OCI-LY7 (cell line): Measurements from ENCODE around the gene RPF1. TPM values are rescaled to one million over a fixed set of nuclear protein-coding genes. Genes with fewer than 3 reads are reported as not detected.

Source experiments
- BruUV-seq: library from RNA; stranded (reverse); fragments of 400-500 nt; replicated peaks from 2 replicates; lab custom pipeline; 2021; lab: Mats Ljungman, UMichigan
- CTCF ChIA-PET: fragments of 300-600 bp; sonication (Branson Sonifier 250); formaldehyde crosslinking; loops from one replicate; lab custom pipeline; 2022; ENCODE audit warnings: antibody characterized with exemption; ENCODE audit not compliant: unreplicated experiment; lab: Charles Lee
- POLR2A ChIA-PET: fragments of 300-600 bp; sonication (Branson Sonifier 250); formaldehyde crosslinking; loops from one replicate; lab custom pipeline; 2022; ENCODE audit warnings: antibody characterized with exemption; lab: Charles Lee
- DNase-seq: peaks from one replicate; pipeline ENCODE4 v3.0.0-alpha.2; 2015; ENCODE audit warnings: low spot score
- H2AFZ ChIP-seq: fragments of 200-600 bp; sonication (generic), shearing (Covaris generic); 2 replicates; pipeline ENCODE4 v1.6.1; 2014; ENCODE audit warnings: mild to moderate bottlenecking, antibody characterized with exemption, low read length, moderate library complexity
- H3K27ac ChIP-seq: fragments of 200-600 bp; sonication (generic); 2 replicates; pipeline ENCODE4 v1.5.1; 2014; ENCODE audit warnings: mixed run types, low read depth, mild to moderate bottlenecking, moderate library complexity, low read length, inconsistent platforms; ENCODE audit not compliant: poor library complexity, severe bottlenecking
- H3K36me3 ChIP-seq: fragments of 200-600 bp; sonication (generic); 2 replicates; pipeline ENCODE4 v1.6.1; 2014; ENCODE audit warnings: mild to moderate bottlenecking, antibody characterized with exemption, low read length, moderate library complexity, mixed read lengths; ENCODE audit not compliant: insufficient read depth
- H3K4me1 ChIP-seq: fragments of 200-600 bp; sonication (generic); 2 replicates; pipeline ENCODE4 v1.5.1; 2014; ENCODE audit warnings: mild to moderate bottlenecking, low read length; ENCODE audit not compliant: insufficient read depth, poor library complexity, severe bottlenecking
- H3K4me2 ChIP-seq: fragments of 200-600 bp; sonication (generic); 2 replicates; pipeline ENCODE4 v1.6.1; 2014; ENCODE audit warnings: mild to moderate bottlenecking, low read length
- H3K4me3 ChIP-seq: fragments of 200-600 bp; sonication (generic); 2 replicates; pipeline ENCODE4 v1.5.1; 2014; ENCODE audit warnings: mild to moderate bottlenecking, low read depth, low read length; ENCODE audit not compliant: poor library complexity, severe bottlenecking
- H3K79me2 ChIP-seq: fragments of 200-600 bp; sonication (generic); 2 replicates; pipeline ENCODE4 v1.6.1; 2016; ENCODE audit warnings: low read depth, mild to moderate bottlenecking, low read length, moderate library complexity, mixed read lengths; ENCODE audit not compliant: insufficient read depth
- H3K9me2 ChIP-seq: fragments of 200-600 bp; sonication (generic); 2 replicates; pipeline ENCODE4 v1.6.1; 2016; ENCODE audit warnings: mild to moderate bottlenecking, low read length, mixed read lengths; ENCODE audit not compliant: insufficient read depth
- H3K9me3 ChIP-seq: fragments of 200-600 bp; sonication (generic); 2 replicates; pipeline ENCODE4 v1.6.1; 2014; ENCODE audit warnings: mild to moderate bottlenecking, mixed run types, low read length, mixed read lengths
- H4K20me1 ChIP-seq: fragments of 200-600 bp; sonication (generic); 2 replicates; pipeline ENCODE4 v1.6.1; 2014; ENCODE audit warnings: mild to moderate bottlenecking, antibody characterized with exemption, low read length, moderate library complexity, mixed read lengths; ENCODE audit not compliant: insufficient read depth
- CTCF ChIP-seq: fragments of 200-600 bp; sonication (generic); conservative IDR thresholded peaks from 2 replicates; pipeline ENCODE4 v1.5.1; 2014; ENCODE audit warnings: mild to moderate bottlenecking, antibody characterized with exemption, low read length, moderate library complexity, mixed read lengths
- EZH2phosphoT487 ChIP-seq: fragments of 200-600 bp; sonication (generic); IDR thresholded peaks from 2 replicates; pipeline ENCODE4 v1.6.1; 2018; ENCODE audit warnings: low read depth, borderline replicate concordance, mild to moderate bottlenecking, mixed run types, antibody characterized with exemption, low read length, moderate library complexity, mixed read lengths
- intact Hi-C: fragments of 100-400 bp; cut with micrococcal nuclease; formaldehyde crosslinking; loops from one replicate; pipeline ENCODE4 v1.10.0; 2022; ENCODE audit not compliant: unreplicated experiment
- total RNA-seq, 2 experiments: library from RNA; depleted of rRNA in 1 of 2; stranded (reverse); fragments of >200 nt in 1 of 2; shearing (Covaris generic) in 1 of 2; gene quantifications; 2 replicates each; pipeline ENCODE4 v1.2.3, GENCODE V29; 2014 to 2022

Gene RPF1
- total RNA-seq, 2 experiments from 2014 or later: 49.7 to 57.9 TPM

- Histone ChIP-seq H3K36me3 (no peaks in the 10 kb centered on the region), H2AFZ (no peak overlapping the region), H3K79me2 (no peaks in the 10 kb centered on the region), H3K4me1 (no peaks in the 10 kb centered on the region), H3K4me2 (no peak overlapping the region), H3K4me3 (no peak overlapping the region), H4K20me1 (no peaks in the 10 kb centered on the region), H3K9me2 (no peaks in the 10 kb centered on the region), H3K9me3 (no peaks in the 10 kb centered on the region), H3K27ac (no peak overlapping the region)
- intact Hi-C loops: no loop called here
- no peak for DNase-seq
- no TSS peak for BruUV-seq
- TF ChIP-seq EZH2phosphoT487: no peak
- TF ChIP-seq CTCF: no peak
- ChIA-PET CTCF (no interaction called here), POLR2A (no interaction called here)
These were observed 28.2 kb upstream of the RPF1 start for GRCh38 chr1:84450910-84451309.

GRCh38 chr1:84452436-84452835, 26.6 kb upstream of the RPF1 start:
- H3K9me2 ChIP-seq: no peaks in the 10 kb centered on the region
- DNase-seq: no peak
- no peaks in the 10 kb centered on the region for H3K9me3 ChIP-seq
- no peak overlapping the region for H3K4me2 ChIP-seq
- H3K36me3 ChIP-seq: no peaks in the 10 kb centered on the region
- no peak overlapping the region for H3K27ac ChIP-seq
- H3K4me3 ChIP-seq: no peak overlapping the region
- BruUV-seq: no TSS peak
- ChIA-PET POLR2A (interaction anchor here (1.0 kb wide), 1 partner anchor 37 kb away, joined by 4 read pairs; no protein-coding TSS in a partner anchor), CTCF (no interaction called here)
- no peak overlapping the region for H2AFZ ChIP-seq
- TF ChIP-seq EZH2phosphoT487 (no peak), CTCF (no peak)
- no peaks in the 10 kb centered on the region for H3K4me1 ChIP-seq
- intact Hi-C loops: no loop called here
- no peaks in the 10 kb centered on the region for H3K79me2 ChIP-seq
- no peaks in the 10 kb centered on the region for H4K20me1 ChIP-seq

- no peaks in the 10 kb centered on the region for H3K4me1 ChIP-seq
- H3K4me2 ChIP-seq: no peak overlapping the region
- H2AFZ ChIP-seq: no peak overlapping the region
- no peak for DNase-seq
- H4K20me1 ChIP-seq: no peaks in the 10 kb centered on the region
- no peak for TF ChIP-seq EZH2phosphoT487
- TF ChIP-seq CTCF: no peak
- no TSS peak for BruUV-seq
- H3K9me3 ChIP-seq: no peaks in the 10 kb centered on the region
- H3K4me3 ChIP-seq: no peak overlapping the region
- no peak overlapping the region for H3K27ac ChIP-seq
- POLR2A ChIA-PET: interaction anchor here (0.5 to 0.6 kb wide), 2 partner anchors 160 to 1647 kb away, joined by 3 read pairs; no protein-coding TSS in a partner anchor
- CTCF ChIA-PET: no interaction called here
- no peaks in the 10 kb centered on the region for H3K9me2 ChIP-seq
- intact Hi-C loops: no loop called here
- no peaks in the 10 kb centered on the region for H3K36me3 ChIP-seq
- no peaks in the 10 kb centered on the region for H3K79me2 ChIP-seq
These were observed 16.9 kb upstream of the RPF1 start for GRCh38 chr1:84462118-84462517.
